ENCODE data around the gene ABHD1.
"Not testable (repeated sequence)": the region's sequence is repeated elsewhere in the genome, so short reads cannot be mapped to it uniquely, and the experiment has no call there.

The ABHD1 gene

DNA sequence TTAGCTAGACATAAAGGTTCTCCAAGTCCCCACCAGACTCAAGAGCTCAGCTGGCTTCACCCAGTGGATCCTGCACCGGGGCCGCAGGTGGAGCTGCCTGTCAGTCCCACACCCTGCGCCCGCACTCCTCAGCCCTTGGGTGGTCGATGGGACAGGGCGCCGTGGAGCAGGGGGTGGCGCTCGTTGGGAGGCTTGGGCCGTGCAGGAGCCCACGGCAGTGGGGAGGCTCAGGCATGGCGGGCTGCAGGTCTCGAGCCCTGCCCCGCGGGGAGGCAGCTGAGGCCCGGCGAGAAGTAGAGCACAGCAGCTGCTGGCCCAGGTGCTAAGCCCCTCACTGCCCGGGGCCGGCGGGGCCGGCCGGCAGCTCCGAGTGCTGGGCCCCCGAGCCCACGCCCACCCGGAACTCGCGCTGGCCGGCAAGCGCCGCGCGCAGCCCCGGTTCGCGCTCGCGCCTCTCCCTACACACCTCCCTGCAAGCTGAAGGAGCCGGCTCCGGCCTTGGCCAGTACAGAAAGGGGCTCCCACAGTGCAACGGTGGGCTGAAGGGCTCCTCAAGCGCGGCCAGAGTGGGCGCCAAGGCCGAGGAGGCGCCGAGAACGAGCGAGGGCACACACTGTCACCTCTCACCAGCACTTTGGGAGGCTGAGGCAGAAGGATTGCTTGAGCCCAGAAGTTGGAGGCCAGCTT is 12.1 kb upstream of the ABHD1 start:
- H3K4me3 ChIP-seq (ENCODE audit: low read length, poor library complexity, severe bottlenecking); H3K9me2 ChIP-seq (replicated peaks; ENCODE audit: low read depth, low read length); H3K36me3 ChIP-seq (ENCODE audit: insufficient read depth, low read length); H3K79me2 ChIP-seq (ENCODE audit: insufficient read depth, low read length); H3F3A ChIP-seq (ENCODE audit: low read depth); H3K4me2 ChIP-seq (ENCODE audit: low read depth, low read length, poor library complexity, severe bottlenecking); H3K27me3 ChIP-seq (ENCODE audit: insufficient read depth, low read length, poor library complexity, severe bottlenecking); H4K20me1 ChIP-seq (ENCODE audit: insufficient read depth, low read length, poor library complexity, severe bottlenecking); H2AFZ ChIP-seq (ENCODE audit: low read length); H3K9me3 ChIP-seq (ENCODE audit: insufficient read depth, low read depth, low read length); H3K9ac ChIP-seq (ENCODE audit: low read depth, low read length, poor library complexity, severe bottlenecking); H3K4me1 ChIP-seq (ENCODE audit: insufficient read depth, low read length, poor library complexity, severe bottlenecking): not testable (repeated sequence)

DNA sequence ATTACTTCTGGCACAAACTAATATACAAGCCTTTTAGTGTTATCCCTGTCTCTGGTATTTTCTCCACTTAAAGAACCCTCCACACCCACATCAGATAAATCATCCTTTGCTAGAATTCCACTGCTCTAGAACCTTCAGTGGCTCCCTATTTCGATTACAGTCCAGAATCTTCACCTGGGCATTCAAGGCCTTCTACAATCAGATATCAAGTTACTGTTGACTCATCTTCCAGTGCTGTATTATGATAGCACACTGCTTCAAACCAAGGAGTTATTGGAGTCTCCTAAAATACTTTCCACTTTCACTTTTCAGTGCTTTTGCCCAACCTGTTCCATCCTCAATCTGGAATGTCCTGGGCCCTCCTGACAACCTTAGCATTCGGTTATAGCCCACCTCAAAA is 8.1 kb upstream of the ABHD1 start:
- H3K9me3 ChIP-seq (ENCODE audit: insufficient read depth, low read depth, low read length), result no peaks in the 10 kb centered on the region
- TF ChIP-seq CTCF (conservative IDR thresholded peaks at IDR 0.05; ENCODE audit: low read length) (no peak), EZH2phosphoT487 (IDR thresholded peaks at IDR 0.05; ENCODE audit: borderline replicate concordance) (no peak)

GRCh38 chr2:27117995-27118524 is 5.6 kb upstream of the ABHD1 start:
- no peak overlapping the region for H3K9ac ChIP-seq (ENCODE audit: low read depth, low read length, poor library complexity, severe bottlenecking)
- H3K9me2 ChIP-seq (replicated peaks; ENCODE audit: low read depth, low read length), result no peaks in the 10 kb centered on the region
- no peaks in the 10 kb centered on the region for H3K9me3 ChIP-seq (ENCODE audit: insufficient read depth, low read depth, low read length)
- no peak overlapping the region for H3K4me2 ChIP-seq (ENCODE audit: low read depth, low read length, poor library complexity, severe bottlenecking)
- no peak overlapping the region for H3K4me3 ChIP-seq (ENCODE audit: low read length, poor library complexity, severe bottlenecking)
- H3K4me1 ChIP-seq (ENCODE audit: insufficient read depth, low read length, poor library complexity, severe bottlenecking), result no peaks in the 10 kb centered on the region
- H3F3A ChIP-seq (ENCODE audit: low read depth), result no peaks in the 10 kb centered on the region
- no peaks in the 10 kb centered on the region for H3K79me2 ChIP-seq (ENCODE audit: insufficient read depth, low read length)
- H4K20me1 ChIP-seq (ENCODE audit: insufficient read depth, low read length, poor library complexity, severe bottlenecking), result no peaks in the 10 kb centered on the region
- no peak overlapping the region for H2AFZ ChIP-seq (ENCODE audit: low read length)
- no peaks in the 10 kb centered on the region for H3K36me3 ChIP-seq (ENCODE audit: insufficient read depth, low read length)
- no peak for TF ChIP-seq EZH2phosphoT487 (IDR thresholded peaks at IDR 0.05; ENCODE audit: borderline replicate concordance)
- TF ChIP-seq CTCF (conservative IDR thresholded peaks at IDR 0.05; ENCODE audit: low read length), result no peak
- no peaks in the 10 kb centered on the region for H3K27me3 ChIP-seq (ENCODE audit: insufficient read depth, low read length, poor library complexity, severe bottlenecking)

More for the DNA sequence above, 8.1 kb upstream of the ABHD1 start:
- Histone ChIP-seq H3K79me2 (ENCODE audit: insufficient read depth, low read length) (no peaks in the 10 kb centered on the region), H3K9me2 (replicated peaks; ENCODE audit: low read depth, low read length) (no peaks in the 10 kb centered on the region), H3K4me1 (ENCODE audit: insufficient read depth, low read length, poor library complexity, severe bottlenecking) (no peaks in the 10 kb centered on the region), H3K27me3 (ENCODE audit: insufficient read depth, low read length, poor library complexity, severe bottlenecking) (no peaks in the 10 kb centered on the region), H3K9ac (ENCODE audit: low read depth, low read length, poor library complexity, severe bottlenecking) (no peak overlapping the region), H3K36me3 (ENCODE audit: insufficient read depth, low read length) (no peaks in the 10 kb centered on the region), H2AFZ (ENCODE audit: low read length) (no peak overlapping the region), H3F3A (ENCODE audit: low read depth) (no peaks in the 10 kb centered on the region; the same call in 1 of the 2 replicates), H4K20me1 (ENCODE audit: insufficient read depth, low read length, poor library complexity, severe bottlenecking) (no peaks in the 10 kb centered on the region), H3K4me3 (ENCODE audit: low read length, poor library complexity, severe bottlenecking) (no peak overlapping the region), H3K4me2 (ENCODE audit: low read depth, low read length, poor library complexity, severe bottlenecking) (no peak overlapping the region)

Measured in Loucy (cell line).